Mucosa of stomach (tissue), 1 donor: Measurements from ENCODE around the gene SLC47A2.

Source experiments
- H3K27me3 ChIP-seq: one replicate; pipeline ENCODE4 v1.7.0; 2013; ENCODE audit warnings: mild to moderate bottlenecking, low read length; ENCODE audit not compliant: control insufficient read depth, insufficient read depth
- H3K36me3 ChIP-seq: one replicate; pipeline ENCODE4 v1.7.0; 2013; ENCODE audit warnings: low read length; ENCODE audit not compliant: control insufficient read depth, insufficient read depth
- H3K4me1 ChIP-seq: one replicate; pipeline ENCODE4 v1.7.0; 2013; ENCODE audit warnings: mild to moderate bottlenecking, low read length; ENCODE audit not compliant: control insufficient read depth, insufficient read depth
- H3K4me3 ChIP-seq: one replicate; pipeline ENCODE4 v1.7.0; 2013; ENCODE audit warnings: low read length
- H3K9ac ChIP-seq: one replicate; pipeline ENCODE4 v1.7.0; 2013; ENCODE audit warnings: mild to moderate bottlenecking, low read length, moderate library complexity
- H3K9me3 ChIP-seq: one replicate; pipeline ENCODE4 v1.7.0; 2013; ENCODE audit warnings: mild to moderate bottlenecking, low read length, moderate library complexity; ENCODE audit not compliant: control insufficient read depth
- donor health status: Pancreatic carcinoma.

Gene SLC47A2

GRCh38 chr17:19719355-19720209 lies 3.2 kb upstream of the SLC47A2 start:
- peaks cover 65% of the 10 kb centered on the region for H3K4me1 ChIP-seq
- H3K36me3 ChIP-seq = no peaks in the 10 kb centered on the region
- H3K27me3 ChIP-seq = no peaks in the 10 kb centered on the region
- no peak overlapping the region for H3K4me3 ChIP-seq
- no peak overlapping the region for H3K9ac ChIP-seq
- H3K9me3 ChIP-seq = no peaks in the 10 kb centered on the region

GRCh38 chr17:19718613-19719354 lies 2.4 kb upstream of the SLC47A2 start:
- H3K9ac ChIP-seq = no peak overlapping the region
- no peaks in the 10 kb centered on the region for H3K9me3 ChIP-seq
- H3K36me3 ChIP-seq = no peaks in the 10 kb centered on the region
- H3K27me3 ChIP-seq = no peaks in the 10 kb centered on the region
- H3K4me1 ChIP-seq = peaks cover 61% of the 10 kb centered on the region
- no peak overlapping the region for H3K4me3 ChIP-seq

- peaks cover 61% of the 10 kb centered on the region for H3K4me1 ChIP-seq
- H3K9ac ChIP-seq = no peak overlapping the region
- no peaks in the 10 kb centered on the region for H3K36me3 ChIP-seq
- no peaks in the 10 kb centered on the region for H3K9me3 ChIP-seq
- no peak overlapping the region for H3K4me3 ChIP-seq
- H3K27me3 ChIP-seq = no peaks in the 10 kb centered on the region
Observed at GRCh38 chr17:19718041-19718612, 1.7 kb upstream of the SLC47A2 start.

GRCh38 chr17:19717411-19717908 lies 1.1 kb upstream of the SLC47A2 start:
- Histone ChIP-seq H3K9me3 (no peaks in the 10 kb centered on the region), H3K4me1 (peaks cover 61% of the 10 kb centered on the region), H3K9ac (no peak overlapping the region)

GRCh38 chr17:19717031-19717360 lies 612 bp upstream of the SLC47A2 start:
- Histone ChIP-seq H3K36me3 (no peaks in the 10 kb centered on the region), H3K9me3 (no peaks in the 10 kb centered on the region), H3K4me3 (no peak overlapping the region), H3K4me1 (peaks cover 61% of the 10 kb centered on the region), H3K9ac (no peak overlapping the region), H3K27me3 (no peaks in the 10 kb centered on the region)

More at GRCh38 chr17:19717411-19717908, 1.1 kb upstream of the SLC47A2 start:
- no peaks in the 10 kb centered on the region for H3K36me3 ChIP-seq
- H3K27me3 ChIP-seq = no peaks in the 10 kb centered on the region
- H3K4me3 ChIP-seq = no peak overlapping the region

GRCh38 chr17:19714542-19715411 lies 1.6 kb downstream of the SLC47A2 start:
- Histone ChIP-seq H3K4me3 (no peak overlapping the region), H3K9ac (no peak overlapping the region), H3K36me3 (no peaks in the 10 kb centered on the region), H3K27me3 (no peaks in the 10 kb centered on the region), H3K4me1 (peaks cover 45% of the 10 kb centered on the region), H3K9me3 (no peaks in the 10 kb centered on the region)

GRCh38 chr17:19713901-19714361 lies 2.5 kb downstream of the SLC47A2 start:
- Histone ChIP-seq H3K4me1 (peaks cover 37% of the 10 kb centered on the region), H3K4me3 (no peak overlapping the region), H3K9ac (no peak overlapping the region), H3K36me3 (no peaks in the 10 kb centered on the region), H3K27me3 (no peaks in the 10 kb centered on the region), H3K9me3 (no peaks in the 10 kb centered on the region)

- H3K9me3 ChIP-seq = no peaks in the 10 kb centered on the region
- H3K4me1 ChIP-seq = peaks cover 32% of the 10 kb centered on the region
- H3K9ac ChIP-seq = no peak overlapping the region
- H3K36me3 ChIP-seq = no peaks in the 10 kb centered on the region
- H3K27me3 ChIP-seq = no peaks in the 10 kb centered on the region
- H3K4me3 ChIP-seq = no peak overlapping the region
Observed at GRCh38 chr17:19713462-19713861, 2.9 kb downstream of the SLC47A2 start.

GRCh38 chr17:19712436-19713004 lies 3.9 kb downstream of the SLC47A2 start:
- Histone ChIP-seq H3K36me3 (no peaks in the 10 kb centered on the region), H3K4me1 (peaks cover 29% of the 10 kb centered on the region), H3K27me3 (no peaks in the 10 kb centered on the region), H3K9me3 (no peaks in the 10 kb centered on the region), H3K9ac (no peak overlapping the region), H3K4me3 (no peak overlapping the region)

- Histone ChIP-seq H3K36me3 (no peaks in the 10 kb centered on the region), H3K9ac (no peak overlapping the region), H3K4me3 (no peak overlapping the region), H3K9me3 (no peaks in the 10 kb centered on the region), H3K27me3 (no peaks in the 10 kb centered on the region), H3K4me1 (peaks cover 16% of the 10 kb centered on the region)
Observed at GRCh38 chr17:19709841-19710240, 6.5 kb downstream of the SLC47A2 start.

GRCh38 chr17:19708431-19709175 lies 7.8 kb downstream of the SLC47A2 start:
- no peak overlapping the region for H3K4me3 ChIP-seq
- no peaks in the 10 kb centered on the region for H3K27me3 ChIP-seq
- H3K4me1 ChIP-seq = peaks cover 19% of the 10 kb centered on the region
- H3K9ac ChIP-seq = no peak overlapping the region
- no peaks in the 10 kb centered on the region for H3K9me3 ChIP-seq
- no peaks in the 10 kb centered on the region for H3K36me3 ChIP-seq
